K562 (cell line): ENCODE measurements around the gene DKK3. TPM values are rescaled to one million over a fixed set of nuclear protein-coding genes. Genes with fewer than 3 reads are reported as not detected.

Source experiments
- ATAC-seq: fragments of 200-7000 bp; cut with Tn5 transposase; 3 replicates; pipeline ENCODE4 v1.9.1; 2020; ENCODE audit warnings: moderate library complexity
- BruUV-seq: library from RNA; stranded (reverse); fragments of 400-500 nt; replicated peaks from 2 replicates; lab custom pipeline; 2021; lab: Mats Ljungman, UMichigan
- CTCF ChIA-PET: fragments of 300-600 bp; formaldehyde crosslinking; extraction: SDS; loops from one replicate; lab custom pipeline; 2021; ENCODE audit warnings: low intra/inter-chr PET ratio; lab: Yijun Ruan, JAX
- POLR2A ChIA-PET: fragments of 300-600, 350-650 bp; sonication (Branson Sonifier 250); formaldehyde crosslinking; extraction: SDS; loops from one replicate; lab custom pipeline; 2021; ENCODE audit warnings: antibody characterized with exemption, inconsistent platforms; lab: Yijun Ruan, JAX
- DNase-seq, 4 experiments: peaks; one replicate each; pipeline versions ENCODE4 v3.0.0 to v3.0.0-alpha.2; 2011 to 2018; ENCODE audit warnings: low spot score in 3 of 4, mixed read lengths in 3 of 4; ENCODE audit errors: extremely low read depth in 1 of 4
- FAIRE-seq: peaks from 2 replicates; lab custom pipeline; 2011; peaks lifted over from hg19 to GRCh38; lab: Jason Lieb, UNC
- H2AFZ ChIP-seq: 2 replicates; pipeline ENCODE4 v1.6.0; 2011; ENCODE audit warnings: low read depth, low read length, control low read depth, inconsistent platforms
- H3K27ac ChIP-seq: fragments of 200-600 bp; 3 replicates; pipeline ENCODE4 v1.8.0; 2011; ENCODE audit warnings: low read depth, mild to moderate bottlenecking, control low read depth, inconsistent platforms, low read length, moderate library complexity, mixed read lengths; ENCODE audit errors: extremely low read depth
- H3K27me3 ChIP-seq, 2 experiments: fragments of 300-600 bp in 1 of 2; 2 replicates in 1 of 2; 3 replicates in 1 of 2; pipeline versions ENCODE4 v1.6.0 to v1.8.0; 2011; ENCODE audit warnings: inconsistent platforms in 2 of 2, low read length in 2 of 2, mild to moderate bottlenecking in 1 of 2, mixed read lengths in 1 of 2, moderate library complexity in 1 of 2; ENCODE audit not compliant: control insufficient read depth in 2 of 2, insufficient read depth in 2 of 2
- H3K36me3 ChIP-seq: fragments of 300-600 bp; 3 replicates; pipeline ENCODE4 v1.8.0; 2011; ENCODE audit warnings: mild to moderate bottlenecking, low read length, inconsistent platforms; ENCODE audit not compliant: control insufficient read depth, insufficient read depth
- H3K4me1 ChIP-seq, 2 experiments: fragments of 200-600 bp in 1 of 2; replicated peaks in 1 of 2; 2 replicates in 1 of 2; 3 replicates in 1 of 2; pipeline versions ENCODE4 v1.5.1 to v1.8.0; 2011; ENCODE audit warnings: inconsistent platforms in 2 of 2, low read length in 2 of 2, mild to moderate bottlenecking in 1 of 2, mixed read lengths in 1 of 2, moderate library complexity in 1 of 2; ENCODE audit not compliant: control insufficient read depth in 2 of 2, insufficient read depth in 2 of 2
- H3K4me2 ChIP-seq: 2 replicates; pipeline ENCODE4 v1.6.1; 2011; ENCODE audit warnings: low read length, control low read depth, inconsistent platforms, mixed read lengths; ENCODE audit not compliant: insufficient read depth
- H3K4me3 ChIP-seq: fragments of 200-600 bp; sonication (generic), shearing (Covaris generic); 2 replicates; pipeline ENCODE4 v1.5.1; 2016; ENCODE audit warnings: control low read depth, inconsistent platforms
- H3K79me2 ChIP-seq: fragments of 200-600 bp; 3 replicates; pipeline ENCODE4 v1.8.0; 2011; ENCODE audit warnings: low read length, inconsistent platforms; ENCODE audit not compliant: control insufficient read depth, insufficient read depth
- H3K9ac ChIP-seq, 2 experiments: 2 replicates each; pipeline versions ENCODE4 v1.6.0 to v1.6.1; 2011; ENCODE audit warnings: low read depth in 2 of 2, low read length in 2 of 2, control low read depth in 1 of 2, inconsistent platforms in 1 of 2, mild to moderate bottlenecking in 1 of 2, mixed read lengths in 1 of 2; ENCODE audit not compliant: insufficient read depth in 1 of 2
- H3K9me1 ChIP-seq: one replicate; pipeline ENCODE4 v1.6.0; 2011; ENCODE audit warnings: inconsistent platforms, mild to moderate bottlenecking, low read length, moderate library complexity; ENCODE audit not compliant: control insufficient read depth, insufficient read depth
- H3K9me3 ChIP-seq: replicated peaks from 2 replicates; pipeline ENCODE4 v1.5.1; 2011; ENCODE audit warnings: low read depth, low read length, inconsistent platforms; ENCODE audit not compliant: control insufficient read depth, insufficient read depth
- H4K20me1 ChIP-seq: replicated peaks from 2 replicates; pipeline ENCODE4 v1.6.1; 2011; ENCODE audit warnings: low read length, inconsistent platforms, mixed read lengths; ENCODE audit not compliant: control insufficient read depth, insufficient read depth
- BMI1 ChIP-seq: fragments of 150-350 bp; IDR thresholded peaks from 2 replicates; pipeline ENCODE4 v1.6.1; 2014; ENCODE audit warnings: low read length
- CEBPG ChIP-seq, 3 experiments: fragments of 200-800 bp in 1 of 3; sonication (Bioruptor generic) in 1 of 3; sonication (generic) in 1 of 3; formaldehyde crosslinking in 1 of 3; IDR thresholded peaks in 2 of 3; conservative IDR thresholded peaks in 1 of 3; 2 replicates each; pipeline versions ENCODE4 v1.6.1 to v1.8.0; 2016 to 2022; ENCODE audit warnings: missing compliant biosample characterization in 2 of 3, missing genetic modification characterization in 2 of 3, mild to moderate bottlenecking in 1 of 3, missing genetic modification reagents in 1 of 3
- DPF2 ChIP-seq: fragments of 450-650 bp; IDR thresholded peaks from 2 replicates; pipeline ENCODE4 v1.6.1; 2016
- SRSF1 ChIP-seq: fragments of 200-400 bp; formaldehyde crosslinking; IDR thresholded peaks from 2 replicates; pipeline ENCODE4 v1.6.1; 2017; ENCODE audit warnings: mild to moderate bottlenecking, low read depth, low read length, moderate library complexity
- ZFP30 ChIP-seq: fragments of 250-450 bp; sonication (Bioruptor Pico); IDR thresholded peaks from 2 replicates; pipeline ENCODE4 v1.8.0; 2022; ENCODE audit warnings: moderate library complexity, mild to moderate bottlenecking, inconsistent platforms, borderline replicate concordance
- ZNF263 ChIP-seq: sonication (generic); formaldehyde crosslinking; IDR thresholded peaks from 2 replicates; pipeline ENCODE4 v1.8.0; 2022; ENCODE audit warnings: mild to moderate bottlenecking, missing genetic modification reagents, borderline replicate concordance
- WGBS: fragments of 100-300 bp; shearing (Covaris generic); methylation state at CpG from one replicate; pipeline ENCODE4 v1.1.6; 2016; ENCODE audit warnings: low coverage, mixed read lengths; ENCODE audit not compliant: insufficient coverage; ENCODE audit errors: missing lambda C conversion rate; 5-methylcytosine and 5-hydroxymethylcytosine counted together
- in situ Hi-C: fragments of 300-500 bp; cut with MboI; formaldehyde crosslinking; loops from 4 replicates; pipeline ENCODE4 v1.15.0; 2018; ENCODE audit warnings: inconsistent platforms, mixed read lengths
- intact Hi-C: fragments of 100-400 bp; cut with micrococcal nuclease; formaldehyde crosslinking; loops from 2 replicates; pipeline ENCODE4 v1.14.2; 2022
- polyA plus RNA-seq, 8 experiments: library from polyadenylated mRNA; depleted of rRNA in 4 of 8; stranded (reverse) in 5 of 8; unstranded in 3 of 8; fragments of >200 nt; fragmentation: Nextera tagmentation in 2 of 8; fragmentation: Illumina TruSeq in 1 of 8; extraction: Ambion mirVana in 2 of 8; extraction: Trizol in 1 of 8; gene quantifications; 2 replicates each; pipeline versions ENCODE4 v1.2.1 to v1.2.3, GENCODE V29; 2011 to 2014; ENCODE audit warnings: inconsistent platforms in 1 of 8, missing spikeins in 1 of 8
- total RNA-seq, 7 experiments: library from RNA; depleted of rRNA in 6 of 7; stranded (reverse); fragments of >200 nt in 6 of 7; fragmentation: Illumina TruSeq in 2 of 7; extraction: Trizol in 2 of 7; gene quantifications; 2 replicates each; pipeline versions ENCODE4 v1.2.1 to v1.2.3, GENCODE V29; 2011 to 2021; ENCODE audit warnings: low replicate concordance in 1 of 7
- TF ChIP-seq, protein P1 (sequence below): fragments of 450-650 bp; IDR thresholded peaks from 2 replicates; pipeline ENCODE4 v1.6.1; 2018; ENCODE audit not compliant: partially characterized antibody

DKK3 gene
- total and polyA plus RNA-seq, 9 of the 15 experiments (the other 6 are each of a cell fraction or from before 2014, with no cell fraction given) = 0.14 to 0.85 (median 0.38) TPM; not detected in 6

DNA sequence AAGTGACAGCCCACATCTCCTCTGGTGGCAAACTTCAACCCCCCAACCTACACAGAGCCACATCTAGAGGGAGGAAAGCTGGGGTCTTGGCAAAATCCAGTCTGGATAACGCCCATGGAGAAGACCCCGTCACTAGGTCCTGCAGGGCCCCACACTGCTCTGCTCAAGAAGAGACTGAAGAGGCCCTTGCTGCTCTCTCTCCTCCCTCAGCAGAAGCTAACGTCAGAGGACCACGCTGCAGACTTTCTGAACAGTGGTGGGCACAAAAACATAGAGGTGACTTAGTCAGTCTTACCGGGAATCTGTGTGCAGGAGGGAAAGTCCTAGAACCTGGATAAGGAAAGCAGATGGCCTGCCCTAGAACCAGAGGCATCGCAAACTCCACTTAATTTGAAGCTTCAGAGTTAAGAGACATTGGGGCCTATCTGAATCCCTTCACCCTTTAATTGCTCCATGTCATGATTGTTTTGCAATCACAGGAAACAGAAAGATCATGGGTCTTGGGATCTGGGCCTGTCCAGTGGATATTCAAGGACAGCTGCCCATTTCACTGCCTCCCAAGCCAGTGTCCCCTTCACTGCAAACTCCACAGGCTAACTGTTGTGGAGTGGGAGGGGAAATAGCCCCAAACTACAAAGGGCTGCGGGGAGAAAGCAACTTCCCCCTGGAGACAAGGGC is 1.7 kb downstream of the DKK3 start (continued):
- TF ChIP-seq ZNF263 (CRISPR knock-in tag) = no peak
- TF ChIP-seq, protein P1, sequence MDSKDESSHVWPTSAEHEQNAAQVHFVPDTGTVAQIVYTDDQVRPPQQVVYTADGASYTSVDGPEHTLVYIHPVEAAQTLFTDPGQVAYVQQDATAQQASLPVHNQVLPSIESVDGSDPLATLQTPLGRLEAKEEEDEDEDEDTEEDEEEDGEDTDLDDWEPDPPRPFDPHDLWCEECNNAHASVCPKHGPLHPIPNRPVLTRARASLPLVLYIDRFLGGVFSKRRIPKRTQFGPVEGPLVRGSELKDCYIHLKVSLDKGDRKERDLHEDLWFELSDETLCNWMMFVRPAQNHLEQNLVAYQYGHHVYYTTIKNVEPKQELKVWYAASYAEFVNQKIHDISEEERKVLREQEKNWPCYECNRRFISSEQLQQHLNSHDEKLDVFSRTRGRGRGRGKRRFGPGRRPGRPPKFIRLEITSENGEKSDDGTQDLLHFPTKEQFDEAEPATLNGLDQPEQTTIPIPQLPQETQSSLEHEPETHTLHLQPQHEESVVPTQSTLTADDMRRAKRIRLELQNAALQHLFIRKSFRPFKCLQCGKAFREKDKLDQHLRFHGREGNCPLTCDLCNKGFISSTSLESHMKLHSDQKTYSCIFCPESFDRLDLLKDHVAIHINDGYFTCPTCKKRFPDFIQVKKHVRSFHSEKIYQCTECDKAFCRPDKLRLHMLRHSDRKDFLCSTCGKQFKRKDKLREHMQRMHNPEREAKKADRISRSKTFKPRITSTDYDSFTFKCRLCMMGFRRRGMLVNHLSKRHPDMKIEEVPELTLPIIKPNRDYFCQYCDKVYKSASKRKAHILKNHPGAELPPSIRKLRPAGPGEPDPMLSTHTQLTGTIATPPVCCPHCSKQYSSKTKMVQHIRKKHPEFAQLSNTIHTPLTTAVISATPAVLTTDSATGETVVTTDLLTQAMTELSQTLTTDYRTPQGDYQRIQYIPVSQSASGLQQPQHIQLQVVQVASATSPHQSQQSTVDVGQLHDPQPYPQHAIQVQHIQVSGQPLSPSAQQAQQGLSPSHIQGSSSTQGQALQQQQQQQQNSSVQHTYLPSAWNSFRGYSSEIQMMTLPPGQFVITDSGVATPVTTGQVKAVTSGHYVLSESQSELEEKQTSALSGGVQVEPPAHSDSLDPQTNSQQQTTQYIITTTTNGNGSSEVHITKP = no peak
- TF ChIP-seq SRSF1 = no peak
- no peak for TF ChIP-seq BMI1
- no peak for TF ChIP-seq ZFP30

DNA sequence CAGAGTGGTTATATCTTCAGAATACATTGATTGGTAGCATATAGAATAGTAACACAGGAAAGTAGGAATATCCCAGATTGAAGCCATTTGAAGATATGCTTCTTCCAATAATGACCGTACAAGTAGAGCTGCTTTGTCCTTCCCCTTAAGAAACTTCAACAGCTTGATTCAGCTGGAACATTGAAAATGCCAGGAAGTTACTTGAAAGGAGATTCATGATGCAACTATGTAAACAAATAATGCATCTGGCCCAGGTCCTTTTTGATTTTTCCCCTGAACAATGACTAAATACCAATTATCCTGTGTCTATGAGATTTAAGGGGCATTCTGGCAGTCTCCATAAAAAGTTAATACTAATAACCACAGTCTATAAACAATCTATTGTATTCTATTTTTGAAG is 3.0 kb downstream of the DKK3 start:
- no peak for FAIRE-seq

More for the DNA sequence above, 3.0 kb downstream of the DKK3 start:
- Histone ChIP-seq H3K36me3 (no peaks in the 10 kb centered on the region), H3K4me1 (peaks cover 0 to 14% of the 10 kb centered on the region in 2 experiments; a peak in 2 of 5 replicates), H3K9me1 (no peaks in the 10 kb centered on the region), H3K9ac (no peak overlapping the region), H2AFZ (no peak overlapping the region), H4K20me1 (no peaks in the 10 kb centered on the region; the same call in 1 of the 2 replicates), H3K9me3 (no peaks in the 10 kb centered on the region), H3K27me3 (peaks cover 40 to 55% of the 10 kb centered on the region in 2 experiments; a peak in 4 of 5 replicates), H3K4me3 (no peak overlapping the region), H3K27ac (no peak overlapping the region), H3K4me2 (no peak overlapping the region), H3K79me2 (no peaks in the 10 kb centered on the region)
- ChIA-PET CTCF (no interaction called here), POLR2A (interaction anchor here (0.9 to 1.4 kb wide), 2 partner anchors 18 to 298 kb away, joined by 3 to 4 read pairs; no protein-coding TSS in a partner anchor)
- no peak for DNase-seq
- no peak for ATAC-seq
- in situ Hi-C loops = no loop called here
- 0% methylated on average over 1 of the region's 1 CpG for WGBS
- no TSS peak for BruUV-seq
- intact Hi-C loops = no loop called here
- TF ChIP-seq CEBPG (CRISPR knock-in tag; IDR thresholded peaks at IDR 0.05) (no peak), CEBPG (tag; conservative IDR thresholded peaks at IDR 0.05 in 1 of 2, IDR thresholded peaks at IDR 0.05 in 1 of 2) (0 out of 4 replicates have a peak, but pooled peaks of 1 of the 2 experiments have one; percentile 19), DPF2 (no peak)
